HCT116 (cell line): ENCODE measurements around the gene CCDC85B. TPM values are rescaled to one million over a fixed set of nuclear protein-coding genes. Genes with fewer than 3 reads are reported as not detected.

Source experiments
- ATAC-seq: fragments of 200-7000 bp; cut with Tn5 transposase; 2 replicates; pipeline ENCODE4 v1.9.1; 2020; ENCODE audit warnings: mild to moderate bottlenecking, moderate library complexity
- BruUV-seq: library from RNA; stranded (reverse); fragments of 400-500 nt; replicated peaks from 2 replicates; lab custom pipeline; 2021; lab: Mats Ljungman, UMichigan
- CTCF ChIA-PET: fragments of 300-600 bp; sonication (Branson Sonifier 250); formaldehyde crosslinking; loops from one replicate; lab custom pipeline; 2021; ENCODE audit warnings: antibody characterized with exemption; lab: Charles Lee
- POLR2A ChIA-PET: fragments of 300-600, 350-600 bp; sonication (Branson Sonifier 250); formaldehyde crosslinking; loops from one replicate; lab custom pipeline; 2021; ENCODE audit warnings: antibody characterized with exemption; lab: Charles Lee
- RAD21 ChIA-PET, 2 experiments: fragments of 300-600 bp; sonication (Branson Sonifier 250); formaldehyde crosslinking; loops; one replicate each; lab custom pipeline; 2023; ENCODE audit warnings: low total read pairs in 2 of 2; ENCODE audit not compliant: uncharacterized antibody in 2 of 2, unreplicated experiment in 2 of 2, low non-redundant PET in 1 of 2; lab: Charles Lee
- DNase-seq: peaks from one replicate; pipeline ENCODE4 v3.0.0-alpha.2; 2010; ENCODE audit warnings: low read depth, low spot score
- H2AFZ ChIP-seq: fragments of 200-600 bp; shearing (Covaris generic), sonication (generic); 2 replicates; pipeline ENCODE4 v1.6.1; 2017; ENCODE audit warnings: low read depth, mixed run types, mixed read lengths, antibody characterized with exemption, low read length; ENCODE audit not compliant: poor library complexity, severe bottlenecking
- H3K27ac ChIP-seq: 2 replicates; pipeline ENCODE4 v1.5.1; 2012; ENCODE audit warnings: low read depth, low read length
- H3K27me3 ChIP-seq: fragments of 200-600 bp; sonication (generic); 2 replicates; pipeline ENCODE4 v1.6.1; 2016; ENCODE audit warnings: mixed run types, low read length, mixed read lengths; ENCODE audit not compliant: insufficient read depth
- H3K36me3 ChIP-seq, 2 experiments: fragments of 200-500 bp in 1 of 2; fragments of 200-600 bp in 1 of 2; sonication (Bioruptor generic) in 1 of 2; sonication (generic) in 1 of 2; 2 replicates each; pipeline versions ENCODE4 v1.5.1 to v1.6.1; 2014 to 2016; ENCODE audit warnings: low read length in 2 of 2, inconsistent platforms in 1 of 2, mixed read lengths in 1 of 2, mixed run types in 1 of 2; ENCODE audit not compliant: insufficient read depth in 2 of 2, control insufficient read depth in 1 of 2
- H3K4me1 ChIP-seq, 2 experiments: fragments of 200-600 bp in 1 of 2; sonication (generic) in 1 of 2; 2 replicates each; pipeline versions ENCODE4 v1.5.1 to v1.6.1; 2012 to 2017; ENCODE audit warnings: low read length in 2 of 2, inconsistent platforms in 1 of 2, mild to moderate bottlenecking in 1 of 2, mixed read lengths in 1 of 2, mixed run types in 1 of 2, moderate library complexity in 1 of 2; ENCODE audit not compliant: insufficient read depth in 2 of 2, control insufficient read depth in 1 of 2
- H3K4me2 ChIP-seq: fragments of 200-600 bp; sonication (generic); 2 replicates; pipeline ENCODE4 v1.6.1; 2017; ENCODE audit warnings: mixed run types, low read length, mixed read lengths
- H3K4me3 ChIP-seq, 2 experiments: fragments of 200-600 bp in 1 of 2; sonication (generic) in 1 of 2; replicated peaks in 1 of 2; 2 replicates each; pipeline ENCODE4 v1.5.1; 2011 to 2016; ENCODE audit warnings: low read length in 2 of 2, control low read depth in 1 of 2, low read depth in 1 of 2, mild to moderate bottlenecking in 1 of 2, mixed read lengths in 1 of 2, mixed run types in 1 of 2
- H3K79me2 ChIP-seq: fragments of 200-600 bp; sonication (generic); 2 replicates; pipeline ENCODE4 v1.6.1; 2017; ENCODE audit warnings: mild to moderate bottlenecking, mixed run types, low read length, moderate library complexity, mixed read lengths; ENCODE audit not compliant: insufficient read depth
- H3K9ac ChIP-seq: fragments of 200-600 bp; sonication (generic); 2 replicates; pipeline ENCODE4 v1.6.1; 2016; ENCODE audit warnings: low read length, mixed read lengths
- H3K9me2 ChIP-seq: fragments of 200-600 bp; sonication (generic), shearing (Covaris generic); 2 replicates; pipeline ENCODE4 v1.6.1; 2017; ENCODE audit warnings: mixed run types, mild to moderate bottlenecking, moderate library complexity; ENCODE audit not compliant: insufficient read depth
- H3K9me3 ChIP-seq, 2 experiments: fragments of 200-500 bp in 1 of 2; fragments of 200-600 bp in 1 of 2; sonication (Bioruptor generic) in 1 of 2; sonication (generic) in 1 of 2; 2 replicates each; pipeline ENCODE4 v1.6.1; 2014 to 2017; ENCODE audit warnings: low read length in 2 of 2, mixed read lengths in 2 of 2, inconsistent platforms in 1 of 2, low read depth in 1 of 2, mild to moderate bottlenecking in 1 of 2, mixed run types in 1 of 2, moderate library complexity in 1 of 2; ENCODE audit not compliant: control insufficient read depth in 1 of 2, insufficient read depth in 1 of 2
- H4K20me1 ChIP-seq: fragments of 200-600 bp; sonication (generic), shearing (Covaris generic); 2 replicates; pipeline ENCODE4 v1.6.1; 2017; ENCODE audit warnings: mixed run types, mild to moderate bottlenecking, moderate library complexity; ENCODE audit not compliant: insufficient read depth
- EZH2phosphoT487 ChIP-seq: fragments of 200-600 bp; IDR thresholded peaks from 2 replicates; pipeline ENCODE4 v1.6.1; 2018; ENCODE audit warnings: antibody characterized with exemption, borderline replicate concordance
- POLR2A ChIP-seq: IDR thresholded peaks from 2 replicates; pipeline ENCODE4 v1.7.0; 2011; ENCODE audit warnings: borderline replicate concordance; ENCODE audit not compliant: insufficient read depth, insufficient read length; ENCODE audit errors: extremely low read depth
- POLR2AphosphoS5 ChIP-seq: IDR thresholded peaks from 2 replicates; pipeline ENCODE4 v1.6.1; 2011; ENCODE audit warnings: mild to moderate bottlenecking, low read depth, low read length, moderate library complexity
- RAD21 ChIP-seq: IDR thresholded peaks from 2 replicates; pipeline ENCODE4 v1.6.1; 2012; ENCODE audit warnings: low read depth, mild to moderate bottlenecking
- SIN3A ChIP-seq: IDR thresholded peaks from 2 replicates; pipeline ENCODE4 v1.6.1; 2012; ENCODE audit warnings: low read depth
- SRF ChIP-seq: IDR thresholded peaks from 2 replicates; pipeline ENCODE4 v1.6.1; 2012; ENCODE audit warnings: low read depth
- YY1 ChIP-seq: IDR thresholded peaks from 2 replicates; pipeline ENCODE4 v1.6.1; 2011; ENCODE audit warnings: low read length, low read depth, moderate library complexity, mild to moderate bottlenecking; ENCODE audit not compliant: insufficient replicate concordance; ENCODE audit errors: extremely low read depth
- ZFX ChIP-seq: fragments of 450-650 bp; IDR thresholded peaks from 2 replicates; pipeline ENCODE4 v1.6.1; 2017
- intact Hi-C: fragments of 100-400 bp; cut with micrococcal nuclease; formaldehyde crosslinking; loops from 2 replicates; pipeline ENCODE4 v1.10.0; 2022
- total RNA-seq: library from RNA; stranded (reverse); gene quantifications from one replicate; pipeline ENCODE4 v1.2.1, GENCODE V29; 2021; ENCODE audit not compliant: unreplicated experiment
- TF ChIP-seq, protein P1 (sequence below): IDR thresholded peaks from 2 replicates; pipeline ENCODE4 v1.6.1; 2012; ENCODE audit warnings: low read depth

The CCDC85B gene
- total RNA-seq, 1 experiment from 2014 or later: 84.3 TPM

DNA sequence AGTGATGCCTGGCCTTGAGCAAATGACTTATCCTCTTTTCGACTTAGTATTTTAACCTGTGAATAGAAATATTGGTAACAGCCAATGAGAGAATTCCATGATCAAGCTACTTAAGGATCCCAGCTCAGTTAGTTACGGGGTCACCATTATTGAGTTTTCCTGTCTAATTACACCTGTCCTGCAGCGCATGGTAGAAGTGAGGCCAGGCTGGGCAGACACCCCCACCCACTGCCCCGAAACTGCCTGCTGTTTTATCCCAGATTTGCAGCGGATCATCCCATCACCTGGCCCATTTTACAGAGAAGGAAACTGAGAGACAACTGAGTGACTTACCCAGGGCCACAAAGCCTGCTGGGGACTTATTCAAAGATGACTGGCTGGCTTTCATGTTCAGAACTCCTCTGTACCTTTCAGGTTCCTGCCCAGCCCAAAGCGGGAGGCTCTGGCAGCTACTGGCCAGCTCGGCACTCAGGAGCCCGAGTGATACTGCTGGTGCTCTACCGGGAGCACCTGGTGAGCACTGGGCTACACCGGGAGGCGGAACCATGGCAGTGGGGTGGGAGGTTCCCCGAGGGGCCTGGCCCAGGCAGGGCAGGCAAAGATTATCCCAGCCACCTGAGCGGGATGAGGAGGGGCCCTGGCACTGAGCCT lies 28.8 kb upstream of the CCDC85B start:
- H2AFZ ChIP-seq: no peak overlapping the region
- peaks cover 7 to 19% of the 10 kb centered on the region in 2 experiments; a peak in 3 of 4 replicates for H3K36me3 ChIP-seq
- TSS peak; percentile 39 for BruUV-seq

DNA sequence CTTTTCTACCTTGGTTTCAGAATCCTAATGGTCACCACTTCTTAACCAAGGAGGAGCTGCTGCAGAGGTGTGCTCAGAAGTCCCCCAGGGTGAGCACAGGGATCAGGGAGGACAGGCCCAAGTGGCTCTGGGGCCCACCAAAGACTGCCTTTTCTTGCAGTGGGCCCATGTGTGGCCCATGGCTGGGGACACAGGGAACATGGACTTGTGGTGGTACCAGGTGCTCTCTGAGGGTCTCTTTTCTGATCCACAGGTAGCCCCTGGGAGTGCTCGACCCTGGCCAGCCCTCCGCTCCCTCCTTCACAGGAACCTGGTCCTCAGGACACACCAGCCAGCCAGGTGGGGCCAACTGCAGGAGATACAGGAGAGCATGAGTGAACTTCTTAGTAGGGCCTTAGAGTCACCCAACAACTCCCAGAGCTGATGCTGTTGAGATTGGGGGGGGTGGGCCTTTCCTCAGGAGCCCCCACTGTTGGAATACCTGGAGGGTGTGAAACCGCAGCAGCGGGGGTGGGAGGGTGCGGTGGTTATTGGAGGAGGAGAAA lies 28.2 kb upstream of the CCDC85B start:
- Histone ChIP-seq H3K79me2 (peaks cover 29% of the 10 kb centered on the region), H2AFZ (no peak overlapping the region), H3K27ac (peak overlapping the region; percentile 97), H3K4me3 (peak overlapping the region; percentile 85 to 100; a peak in 3 of 4 replicates), H3K9ac (peak overlapping the region; percentile 99; the same call in 1 of the 2 replicates), H3K4me2 (peak overlapping the region; percentile 77), H3K4me1 (peaks cover 17 to 30% of the 10 kb centered on the region in 2 experiments), H3K36me3 (peaks cover 7 to 20% of the 10 kb centered on the region in 2 experiments; a peak in 3 of 4 replicates), H3K27me3 (no peaks in the 10 kb centered on the region), H4K20me1 (no peaks in the 10 kb centered on the region), H3K9me2 (no peaks in the 10 kb centered on the region), H3K9me3 (no peaks in the 10 kb centered on the region)
- POLR2A ChIA-PET: interaction anchor here (5.3 kb wide), 1 partner anchor 28 kb away, joined by 84 read pairs; the partner anchor contains the start of genes CCDC85B and FIBP
- ATAC-seq (no peak), DNase-seq (no peak)
- CTCF ChIA-PET: interaction anchor here (3.3 kb wide), 1 partner anchor 23 kb away, joined by 34 read pairs; no protein-coding TSS in a partner anchor
- intact Hi-C loops: no loop called here
- no TSS peak for BruUV-seq
- RAD21 ChIA-PET: no interaction called here
- no peak for TF ChIP-seq SIN3A
- TF ChIP-seq RAD21: no peak
- TF ChIP-seq YY1: no peak
- TF ChIP-seq POLR2A: no peak
- TF ChIP-seq EZH2phosphoT487: no peak
- no peak for TF ChIP-seq ZFX
- TF ChIP-seq, protein P1, sequence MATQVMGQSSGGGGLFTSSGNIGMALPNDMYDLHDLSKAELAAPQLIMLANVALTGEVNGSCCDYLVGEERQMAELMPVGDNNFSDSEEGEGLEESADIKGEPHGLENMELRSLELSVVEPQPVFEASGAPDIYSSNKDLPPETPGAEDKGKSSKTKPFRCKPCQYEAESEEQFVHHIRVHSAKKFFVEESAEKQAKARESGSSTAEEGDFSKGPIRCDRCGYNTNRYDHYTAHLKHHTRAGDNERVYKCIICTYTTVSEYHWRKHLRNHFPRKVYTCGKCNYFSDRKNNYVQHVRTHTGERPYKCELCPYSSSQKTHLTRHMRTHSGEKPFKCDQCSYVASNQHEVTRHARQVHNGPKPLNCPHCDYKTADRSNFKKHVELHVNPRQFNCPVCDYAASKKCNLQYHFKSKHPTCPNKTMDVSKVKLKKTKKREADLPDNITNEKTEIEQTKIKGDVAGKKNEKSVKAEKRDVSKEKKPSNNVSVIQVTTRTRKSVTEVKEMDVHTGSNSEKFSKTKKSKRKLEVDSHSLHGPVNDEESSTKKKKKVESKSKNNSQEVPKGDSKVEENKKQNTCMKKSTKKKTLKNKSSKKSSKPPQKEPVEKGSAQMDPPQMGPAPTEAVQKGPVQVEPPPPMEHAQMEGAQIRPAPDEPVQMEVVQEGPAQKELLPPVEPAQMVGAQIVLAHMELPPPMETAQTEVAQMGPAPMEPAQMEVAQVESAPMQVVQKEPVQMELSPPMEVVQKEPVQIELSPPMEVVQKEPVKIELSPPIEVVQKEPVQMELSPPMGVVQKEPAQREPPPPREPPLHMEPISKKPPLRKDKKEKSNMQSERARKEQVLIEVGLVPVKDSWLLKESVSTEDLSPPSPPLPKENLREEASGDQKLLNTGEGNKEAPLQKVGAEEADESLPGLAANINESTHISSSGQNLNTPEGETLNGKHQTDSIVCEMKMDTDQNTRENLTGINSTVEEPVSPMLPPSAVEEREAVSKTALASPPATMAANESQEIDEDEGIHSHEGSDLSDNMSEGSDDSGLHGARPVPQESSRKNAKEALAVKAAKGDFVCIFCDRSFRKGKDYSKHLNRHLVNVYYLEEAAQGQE: no peak
- TF ChIP-seq POLR2AphosphoS5: no peak
- no peak for TF ChIP-seq SRF
- TF ChIP-seq, all 23 proteins: peak for 0

More for the DNA sequence above, 28.8 kb upstream of the CCDC85B start:
- Histone ChIP-seq H3K9ac (peak overlapping the region; percentile 99), H4K20me1 (peaks cover 2% of the 10 kb centered on the region; the same call in 1 of the 2 replicates), H3K79me2 (peaks cover 35% of the 10 kb centered on the region), H3K4me2 (peak overlapping the region; percentile 77), H3K4me3 (peak overlapping the region; percentile 85 to 100), H3K27ac (peak overlapping the region; percentile 97), H3K27me3 (no peaks in the 10 kb centered on the region), H3K9me3 (no peaks in the 10 kb centered on the region), H3K4me1 (peaks cover 17 to 32% of the 10 kb centered on the region in 2 experiments), H3K9me2 (no peaks in the 10 kb centered on the region)
- CTCF ChIA-PET: interaction anchor here (0.6 to 4.3 kb wide), 3 partner anchors 23 to 151 kb away, joined by 3 to 82 read pairs (median 34); partner anchors contain the start of genes CCDC85B and FIBP
- intact Hi-C loops: no loop called here
- ATAC-seq (no peak), DNase-seq (no peak)
- POLR2A ChIA-PET: interaction anchor here (0.9 to 5.3 kb wide), 3 partner anchors 9 to 29 kb away, joined by 3 to 84 read pairs (median 36); partner anchors contain the start of genes CCDC85B and FIBP
- RAD21 ChIA-PET: no interaction called here
- no peak for TF ChIP-seq POLR2AphosphoS5
